Esophagus muscularis mucosa (tissue), 4 donors: ENCODE measurements around the gene TRIM16. TPM values are rescaled to one million over a fixed set of nuclear protein-coding genes. Genes with fewer than 3 reads are reported as not detected.
A peak's percentile ranks its signal among the peaks of the same experiment; 100 is the strongest.
"Not testable (repeated sequence)": the region's sequence is repeated elsewhere in the genome, so short reads cannot be mapped to it uniquely, and the experiment has no call there.

ENCODE experiments used
- DNase-seq: peaks from one replicate; pipeline ENCODE4 v3.0.0-alpha.2; 2017; ENCODE audit errors: extremely low spot score
- H3K27ac ChIP-seq, 4 donors: fragments of 200-600 bp; sonication (generic); replicated peaks in 1 of 4; 1 replicate in 3 of 4; 2 replicates in 1 of 4; pipeline ENCODE4 v1.5.1; 2016 to 2019; ENCODE audit warnings: mild to moderate bottlenecking in 1 of 4
- H3K27me3 ChIP-seq, 4 donors: fragments of 200-600 bp; sonication (generic); one replicate each; pipeline versions ENCODE4 v1.5.1 to v1.6.0; 2016 to 2019
- H3K36me3 ChIP-seq, 4 donors: fragments of 200-600 bp; sonication (generic); one replicate each; pipeline ENCODE4 v1.5.1; 2016 to 2019
- H3K4me1 ChIP-seq, 4 donors: fragments of 200-600 bp; sonication (generic); one replicate each; pipeline ENCODE4 v1.5.1; 2016 to 2019
- H3K4me3 ChIP-seq, 4 donors: fragments of 200-600 bp; sonication (generic); 1 replicate in 2 of 4; 2 replicates in 2 of 4; pipeline ENCODE4 v1.5.1; 2016 to 2019; ENCODE audit warnings: mild to moderate bottlenecking in 4 of 4, moderate library complexity in 1 of 4
- H3K9me3 ChIP-seq, 4 donors: fragments of 200-600 bp; sonication (generic); 1 replicate in 3 of 4; 2 replicates in 1 of 4; pipeline ENCODE4 v1.5.1; 2016 to 2019
- WGBS: methylation state at CpG from one replicate; pipeline ENCODE4 v1.1.5; 2018; 5-methylcytosine and 5-hydroxymethylcytosine counted together
- intact Hi-C: fragments of 100-400 bp; cut with DNase I; formaldehyde crosslinking; loops from one replicate; pipeline ENCODE4 v1.15.1; 2023
- total RNA-seq, 4 donors: library from RNA; depleted of rRNA; stranded (reverse); fragments of >200 nt; gene quantifications; one replicate each; pipeline versions ENCODE4 v1.1.0 to v1.2.1, GENCODE V29; 2016

Gene TRIM16
- total RNA-seq, 4 donors from 2014 or later = 23.2 to 42.0 (median 30.4) TPM

DNA sequence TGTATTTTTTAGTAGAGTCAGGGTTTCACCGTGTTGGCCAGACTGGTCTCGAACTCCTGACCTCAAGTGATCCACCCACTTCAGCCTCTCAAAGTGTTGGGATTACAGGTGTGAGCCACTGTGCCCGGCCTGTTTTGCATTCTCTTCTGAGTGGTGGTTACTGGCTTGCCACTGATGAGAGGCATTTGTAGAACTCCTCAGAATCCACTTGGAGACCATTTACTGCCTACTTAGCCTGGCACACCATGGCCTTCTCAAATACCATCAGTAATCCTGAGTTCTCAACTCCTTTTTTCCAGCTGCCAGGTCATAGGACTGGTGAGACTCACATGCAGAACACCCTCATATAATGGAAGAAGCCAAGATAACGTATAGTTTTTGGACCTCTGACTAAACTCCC is 42.1 kb downstream of the TRIM16 start:
- WGBS = no CpG with 5 or more reads among the region's 4 CpGs
- peaks cover 7 to 39% (median 16%) of the 10 kb centered on the region in 4 donors for H3K4me1 ChIP-seq
- DNase-seq, H3K36me3 ChIP-seq, H3K9me3 ChIP-seq, H3K27ac ChIP-seq, intact Hi-C loops, H3K27me3 ChIP-seq: not testable (repeated sequence)
- H3K4me3 ChIP-seq = peak overlapping the region in 2 of 4 donors; percentile 26 to 30

DNA sequence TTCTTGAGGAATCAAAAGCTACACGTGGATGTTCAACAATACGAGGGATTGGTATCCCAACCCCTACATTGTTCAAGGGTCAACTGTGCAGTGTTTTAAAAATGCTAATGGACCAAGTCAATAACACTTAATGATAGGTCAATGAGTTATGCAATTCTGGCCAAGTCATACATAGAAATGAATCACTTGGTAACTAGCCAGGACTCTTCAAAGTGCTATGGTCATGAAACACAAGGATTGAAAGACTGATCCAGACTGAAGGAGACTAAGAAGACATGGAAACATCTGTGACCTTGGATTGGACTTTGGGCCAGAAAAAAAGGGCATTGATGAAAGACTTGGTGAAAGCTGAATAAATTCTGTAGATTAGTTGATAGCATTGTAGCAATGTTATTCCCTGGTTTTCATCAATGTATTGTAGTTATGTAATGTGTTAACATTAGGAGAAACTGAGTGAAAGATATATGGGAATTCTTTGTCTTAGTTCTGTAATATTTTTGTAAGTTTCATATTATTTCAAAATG is 53.1 kb downstream of the TRIM16 start:
- H3K27ac ChIP-seq, intact Hi-C loops: not testable (repeated sequence)
- 87% methylated on average over 2 of the region's 2 CpGs for WGBS

DNA sequence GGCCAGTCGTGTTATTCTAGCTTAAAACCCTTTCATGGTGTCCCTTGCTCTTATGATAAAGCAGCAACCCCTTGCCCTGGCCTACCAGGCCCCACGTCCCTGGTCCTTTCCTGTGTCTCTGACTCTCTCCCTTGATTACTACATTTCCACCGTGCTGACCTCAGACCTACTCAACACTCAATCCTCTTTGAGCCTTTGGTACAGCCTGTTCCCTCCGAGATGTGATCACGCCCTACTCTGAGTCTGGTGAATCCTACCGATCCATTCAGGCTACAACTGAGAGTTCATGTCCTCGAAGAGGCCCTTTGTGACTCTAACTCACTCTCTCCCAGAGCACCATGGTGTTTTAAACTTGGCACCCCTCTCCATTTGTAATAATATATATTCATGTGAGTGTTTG is 54.1 kb downstream of the TRIM16 start:
- H3K27me3 ChIP-seq, H3K4me3 ChIP-seq, intact Hi-C loops, H3K9me3 ChIP-seq, H3K27ac ChIP-seq, DNase-seq, H3K4me1 ChIP-seq: not testable (repeated sequence)
- WGBS = 89% methylated on average over 7 of the region's 7 CpGs
- peaks cover 5 to 63% (median 38%) of the 10 kb centered on the region in 4 donors for H3K36me3 ChIP-seq

More for the DNA sequence above, 53.1 kb downstream of the TRIM16 start:
- H3K4me3 ChIP-seq, H3K9me3 ChIP-seq, DNase-seq, H3K4me1 ChIP-seq, H3K27me3 ChIP-seq: not testable (repeated sequence)
- peaks cover 5 to 64% (median 39%) of the 10 kb centered on the region in 4 donors for H3K36me3 ChIP-seq

DNA sequence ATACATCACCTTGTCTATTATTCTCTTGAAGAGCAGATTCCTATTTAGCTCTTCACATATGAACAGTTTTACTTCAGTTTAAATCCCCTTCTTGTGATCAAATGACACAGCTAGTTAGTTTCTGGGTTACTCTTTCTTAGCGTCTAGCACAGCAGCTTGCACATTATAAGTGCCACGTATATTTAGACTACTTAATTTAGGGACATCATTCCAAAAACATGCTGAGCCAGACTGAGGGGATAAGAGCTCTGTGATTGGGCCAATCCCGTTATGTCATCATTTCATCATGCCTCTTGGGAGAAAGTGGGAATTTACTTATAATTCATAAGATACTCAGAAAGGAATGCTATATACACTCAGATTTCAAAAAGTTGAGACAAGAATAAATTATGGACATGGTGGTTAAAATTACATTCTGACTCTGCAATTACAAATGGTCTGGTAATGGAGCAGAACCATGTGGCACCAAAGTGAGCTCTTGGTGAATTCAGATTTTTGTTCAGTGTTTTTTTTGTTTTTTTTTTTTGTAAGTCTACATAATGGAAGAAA is 60.4 kb downstream of the TRIM16 start:
- intact Hi-C loops, H3K4me3 ChIP-seq, H3K27ac ChIP-seq, H3K27me3 ChIP-seq, DNase-seq, H3K9me3 ChIP-seq, H3K4me1 ChIP-seq: not testable (repeated sequence)
- 59% methylated on average over 3 of the region's 3 CpGs for WGBS
- H3K36me3 ChIP-seq = peaks cover 5 to 23% (median 14%) of the 10 kb centered on the region in 4 donors

DNA sequence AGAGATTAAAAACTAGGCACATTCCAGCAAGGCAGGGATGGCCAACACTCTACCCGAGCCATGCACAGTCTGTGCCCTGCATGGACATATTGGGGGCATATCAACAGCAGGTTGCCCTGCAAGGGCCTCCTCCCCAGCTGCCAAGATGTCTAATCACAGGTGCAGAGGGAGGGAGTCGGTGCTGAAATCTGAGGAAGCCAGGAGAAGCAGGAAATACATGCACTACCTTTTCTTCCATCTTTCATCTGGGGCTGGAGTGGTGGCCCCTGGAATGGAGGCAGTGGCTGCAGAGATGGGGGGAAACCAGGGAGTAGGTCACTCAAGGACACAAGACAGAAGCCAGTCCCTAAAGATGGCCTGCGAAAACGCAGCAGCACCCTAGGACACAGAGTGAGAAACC is 60.9 kb downstream of the TRIM16 start:
- H3K4me1 ChIP-seq, H3K9me3 ChIP-seq, H3K27ac ChIP-seq, H3K27me3 ChIP-seq, intact Hi-C loops, DNase-seq, H3K4me3 ChIP-seq: not testable (repeated sequence)
- WGBS = 96% methylated on average over 3 of the region's 4 CpGs
- H3K36me3 ChIP-seq = peaks cover 5 to 18% (median 10%) of the 10 kb centered on the region in 4 donors

DNA sequence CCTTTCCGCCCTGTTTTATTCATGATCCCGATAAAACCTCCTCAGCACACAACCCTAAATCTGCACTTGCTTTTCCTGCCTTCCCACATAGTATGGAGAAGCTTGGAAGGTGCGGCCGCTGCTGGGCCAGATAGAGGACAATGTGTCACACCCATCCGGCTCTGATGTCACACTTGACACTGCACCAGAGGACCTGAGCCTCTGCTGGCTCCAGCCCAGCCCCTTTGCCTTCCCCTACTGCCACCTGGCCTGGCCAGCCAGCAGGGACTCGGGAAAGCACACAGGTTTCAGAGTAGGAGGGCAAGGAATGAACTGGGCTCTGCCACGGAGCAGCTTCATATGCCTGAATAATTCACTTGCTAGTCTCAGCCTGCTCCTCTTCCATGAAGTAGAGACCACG is 62.0 kb downstream of the TRIM16 start:
- intact Hi-C loops, H3K9me3 ChIP-seq, H3K4me1 ChIP-seq, H3K27me3 ChIP-seq, H3K4me3 ChIP-seq, DNase-seq, H3K27ac ChIP-seq: not testable (repeated sequence)
- H3K36me3 ChIP-seq = peaks cover 0 to 10% (median 3%) of the 10 kb centered on the region in 4 donors
- 95% methylated on average over 2 of the region's 8 CpGs for WGBS

DNA sequence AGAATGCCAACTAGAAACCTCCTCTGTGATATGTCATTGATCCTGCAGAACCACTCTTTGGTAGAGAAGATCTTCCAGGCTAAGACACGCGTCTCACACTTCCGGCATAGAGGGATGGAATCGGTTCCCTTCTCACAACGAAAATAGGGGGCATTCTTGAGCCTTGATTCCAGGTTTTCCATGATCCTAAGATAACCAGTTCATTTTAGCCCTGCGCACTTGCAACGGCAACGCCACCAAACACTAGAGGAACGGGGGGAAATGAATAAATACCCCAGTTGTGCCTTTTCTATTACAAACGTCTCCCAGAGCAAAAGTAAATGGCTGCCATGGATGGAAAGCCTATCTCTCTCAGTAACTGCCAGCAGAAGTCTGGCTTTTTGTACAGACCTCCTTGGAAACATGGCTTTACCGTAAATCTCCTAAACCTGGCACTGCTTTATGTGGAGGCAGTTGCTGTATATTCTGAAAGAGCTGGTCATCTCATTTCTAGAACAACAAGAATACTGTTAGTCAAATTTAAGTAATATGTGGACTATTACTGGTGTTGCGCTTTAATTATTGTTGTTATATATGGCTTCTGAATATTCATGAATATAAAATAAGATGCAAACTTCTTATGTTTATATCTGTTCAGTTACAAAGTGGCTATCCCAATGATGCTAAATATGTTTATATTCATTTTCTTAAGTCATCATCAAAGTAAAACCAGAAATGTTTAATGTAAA is 64.6 kb downstream of the TRIM16 start, which contains the start of gene FBXW10B:
Gene FBXW10B (minus strand): TSS at position 374 of the 728 bp plus-strand sequence. CDS start 192 bp downstream, at position 182.
- H3K36me3 ChIP-seq, H3K9me3 ChIP-seq, H3K4me1 ChIP-seq, DNase-seq, intact Hi-C loops, H3K27me3 ChIP-seq: not testable (repeated sequence)
- H3K27ac ChIP-seq = peak within 1 kb of the TSS in 1 of 4 donors; percentile 18
- 53% methylated on average over 6 of the region's 12 CpGs for WGBS
- H3K4me3 ChIP-seq = peak within 1 kb of the TSS; percentile 31 to 46 (median 34)

DNA sequence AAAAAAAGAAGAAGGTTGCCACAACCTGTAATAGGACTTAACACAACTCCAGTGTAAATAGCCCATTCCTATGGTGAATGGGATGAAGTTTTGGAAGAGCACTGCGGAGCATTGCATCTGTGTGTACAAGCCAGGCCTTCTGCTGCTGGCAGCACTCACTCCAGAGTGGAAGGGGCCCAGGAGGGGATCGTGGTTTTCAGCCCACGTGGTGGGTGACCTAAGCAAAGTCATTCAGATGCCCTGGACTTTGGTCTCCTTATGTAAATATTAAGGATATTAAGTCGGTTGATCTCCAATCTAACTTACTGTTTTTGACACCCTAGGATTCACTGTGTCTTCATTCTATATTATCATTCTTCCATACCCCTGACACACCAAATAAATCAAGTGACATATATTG is 67.3 kb downstream of the TRIM16 start:
- H3K27ac ChIP-seq, H3K36me3 ChIP-seq, H3K27me3 ChIP-seq, DNase-seq, H3K4me3 ChIP-seq, H3K4me1 ChIP-seq, intact Hi-C loops, H3K9me3 ChIP-seq: not testable (repeated sequence)
- WGBS = 54% methylated on average over 3 of the region's 4 CpGs

DNA sequence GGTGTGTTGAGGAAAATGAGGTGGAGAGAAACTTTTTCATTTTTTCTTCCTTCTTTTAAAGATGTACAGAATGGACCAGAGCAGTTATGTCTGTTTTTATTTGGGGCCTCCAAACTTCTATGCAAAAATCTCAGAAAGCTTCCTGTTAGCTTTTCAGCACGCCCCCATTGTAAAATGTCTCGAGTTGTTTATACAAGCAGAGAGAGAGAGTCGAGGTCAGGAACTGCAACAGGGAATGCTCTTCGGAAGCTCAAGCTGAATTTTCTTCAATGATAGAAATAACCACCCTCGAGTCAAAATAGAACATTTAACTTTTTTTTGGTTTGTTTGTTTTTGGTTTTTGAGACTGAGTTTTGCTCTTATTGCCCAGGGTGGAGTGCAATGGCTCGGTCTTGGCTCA is 68.3 kb downstream of the TRIM16 start:
- H3K27me3 ChIP-seq, H3K9me3 ChIP-seq, H3K4me1 ChIP-seq, intact Hi-C loops, H3K36me3 ChIP-seq, H3K4me3 ChIP-seq, DNase-seq, H3K27ac ChIP-seq: not testable (repeated sequence)
- 64% methylated on average over 6 of the region's 6 CpGs for WGBS

DNA sequence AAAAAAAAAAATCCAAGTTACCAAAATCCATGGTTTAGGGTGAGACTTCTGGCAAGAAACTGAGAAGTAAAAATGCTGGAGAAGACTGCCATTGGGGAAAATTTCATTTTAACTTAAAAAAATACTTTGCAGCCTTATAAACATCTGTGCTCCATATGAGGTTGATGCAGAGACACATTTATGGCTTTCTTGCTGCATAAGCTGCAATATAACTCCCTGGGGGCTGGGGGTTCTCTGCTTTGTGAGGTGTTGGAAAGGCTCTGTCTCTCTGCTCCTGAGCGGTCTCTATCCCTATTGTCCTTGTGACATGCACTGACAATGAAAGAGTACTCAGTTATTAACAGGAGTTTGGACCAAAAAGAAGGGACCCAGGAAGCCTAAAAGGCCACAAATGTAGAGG is 71.0 kb downstream of the TRIM16 start:
- H3K4me3 ChIP-seq, H3K36me3 ChIP-seq, DNase-seq, H3K4me1 ChIP-seq, H3K27ac ChIP-seq, H3K9me3 ChIP-seq, H3K27me3 ChIP-seq, intact Hi-C loops: not testable (repeated sequence)
- no CpG with 5 or more reads among the region's 1 CpG for WGBS

DNA sequence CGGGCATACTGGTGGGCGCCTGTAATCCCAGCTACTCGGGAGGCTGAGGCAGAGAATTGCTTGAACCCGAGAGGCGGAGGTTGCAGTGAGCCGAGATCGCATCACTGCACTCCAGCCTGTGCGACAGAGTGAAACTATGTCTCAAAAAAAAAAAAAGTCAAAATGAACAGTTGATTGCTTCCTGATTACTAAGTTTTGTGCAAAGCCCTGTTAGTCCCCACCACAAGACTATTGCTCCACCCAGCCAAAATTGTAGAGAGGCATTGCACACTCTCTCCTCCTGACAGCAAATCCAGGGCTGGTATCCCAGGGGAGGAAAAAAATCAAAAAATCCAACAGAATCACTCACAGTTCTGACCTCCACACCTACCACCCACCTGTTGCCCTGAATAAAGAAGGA is 91.2 kb downstream of the TRIM16 start:
- H3K27ac ChIP-seq, H3K4me3 ChIP-seq, intact Hi-C loops, H3K4me1 ChIP-seq, H3K9me3 ChIP-seq, DNase-seq, H3K27me3 ChIP-seq, H3K36me3 ChIP-seq: not testable (repeated sequence)
- no CpG with 5 or more reads among the region's 8 CpGs for WGBS

DNA sequence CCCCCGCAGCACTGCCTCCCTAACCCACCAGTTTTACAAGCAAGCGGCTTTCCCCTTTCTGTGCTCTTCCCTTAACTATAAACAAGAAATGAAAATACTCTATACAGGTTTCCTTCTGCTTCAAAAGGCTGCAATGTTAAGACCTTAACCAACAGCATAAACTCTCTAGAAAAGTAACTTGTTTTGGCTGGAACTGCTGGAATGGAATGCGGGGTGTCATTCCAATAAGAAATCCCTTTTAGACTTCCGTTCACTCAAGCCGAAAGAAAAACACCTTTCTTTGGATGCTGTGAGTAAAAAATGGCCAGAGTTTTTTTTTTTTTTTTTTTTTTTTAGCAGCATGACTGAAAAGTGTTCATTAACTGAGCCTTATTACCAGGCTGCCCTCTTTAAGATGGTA is 92.1 kb downstream of the TRIM16 start:
- intact Hi-C loops, H3K27me3 ChIP-seq, DNase-seq, H3K4me1 ChIP-seq, H3K9me3 ChIP-seq, H3K36me3 ChIP-seq, H3K27ac ChIP-seq, H3K4me3 ChIP-seq: not testable (repeated sequence)
- 68% methylated on average over 5 of the region's 5 CpGs for WGBS

DNA sequence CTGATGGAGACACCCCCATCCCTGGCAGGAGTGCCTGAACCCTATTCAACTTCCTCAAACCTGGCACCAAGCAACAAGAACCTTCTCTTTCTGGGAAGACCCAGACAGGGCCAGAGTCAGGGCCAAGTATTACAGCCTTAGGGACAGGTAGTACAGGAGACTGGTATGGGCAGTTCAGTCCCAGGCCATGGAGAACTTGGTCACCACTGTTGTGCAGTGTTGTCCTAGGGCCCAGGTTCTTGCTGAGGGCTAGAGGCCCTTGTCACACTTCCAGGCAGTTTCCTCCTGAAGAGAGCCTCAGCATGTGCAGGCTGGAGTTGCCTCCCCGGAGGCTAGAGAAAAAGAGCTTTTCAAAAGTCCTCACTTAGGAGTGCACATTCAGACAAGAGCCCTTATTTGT is 93.3 kb downstream of the TRIM16 start:
- no CpG with 5 or more reads among the region's 1 CpG for WGBS
- H3K4me1 ChIP-seq, H3K9me3 ChIP-seq, H3K36me3 ChIP-seq, intact Hi-C loops, DNase-seq, H3K4me3 ChIP-seq, H3K27me3 ChIP-seq, H3K27ac ChIP-seq: not testable (repeated sequence)
